Activated CD8-positive, alpha-beta memory T cell treated with anti-CD3 and anti-CD28 coated beads for 36 hours (primary cell): ENCODE measurements around the gene BSN. TPM values are rescaled to one million over a fixed set of nuclear protein-coding genes. Genes with fewer than 3 reads are reported as not detected.
"Not testable (repeated sequence)": the region's sequence is repeated elsewhere in the genome, so short reads cannot be mapped to it uniquely, and the experiment has no call there.

Source experiments
- CTCF ChIA-PET: fragments of 350-600 bp; sonication (Branson Sonifier 250); formaldehyde crosslinking; loops from one replicate; lab custom pipeline; 2021; ENCODE audit warnings: antibody characterized with exemption; lab: Charles Lee
- POLR2A ChIA-PET: fragments of 350-600 bp; sonication (Branson Sonifier 250); formaldehyde crosslinking; loops from one replicate; lab custom pipeline; 2021; ENCODE audit warnings: antibody characterized with exemption; lab: Charles Lee
- total RNA-seq, 2 experiments: library from RNA; stranded (reverse); gene quantifications; one replicate each; pipeline ENCODE4 v1.2.3, GENCODE V29; 2021

The BSN gene
- total RNA-seq, 2 experiments from 2014 or later, result 0.25 to 0.30 TPM

DNA sequence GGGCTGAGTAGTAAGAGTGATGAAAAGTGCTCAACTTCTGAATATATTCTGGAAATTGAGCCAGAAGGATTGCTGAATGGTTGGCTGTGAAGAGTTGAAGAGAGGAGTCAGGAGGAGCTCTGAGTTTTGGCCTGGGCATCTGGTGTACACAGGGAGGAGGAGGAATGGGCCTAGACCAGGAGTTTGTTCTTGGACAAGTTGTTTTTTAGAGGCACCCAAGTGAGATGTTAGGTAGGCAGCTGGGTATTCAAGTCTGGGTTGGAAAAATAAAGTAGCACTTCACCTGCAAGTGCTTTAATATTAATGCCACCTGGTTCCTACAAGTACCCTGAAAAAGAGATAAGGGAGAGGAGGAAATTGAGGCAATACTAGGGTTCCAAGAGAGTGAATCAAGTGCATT is 14.7 kb downstream of the BSN start:
- ChIA-PET POLR2A (no interaction called here), CTCF (no interaction called here)

DNA sequence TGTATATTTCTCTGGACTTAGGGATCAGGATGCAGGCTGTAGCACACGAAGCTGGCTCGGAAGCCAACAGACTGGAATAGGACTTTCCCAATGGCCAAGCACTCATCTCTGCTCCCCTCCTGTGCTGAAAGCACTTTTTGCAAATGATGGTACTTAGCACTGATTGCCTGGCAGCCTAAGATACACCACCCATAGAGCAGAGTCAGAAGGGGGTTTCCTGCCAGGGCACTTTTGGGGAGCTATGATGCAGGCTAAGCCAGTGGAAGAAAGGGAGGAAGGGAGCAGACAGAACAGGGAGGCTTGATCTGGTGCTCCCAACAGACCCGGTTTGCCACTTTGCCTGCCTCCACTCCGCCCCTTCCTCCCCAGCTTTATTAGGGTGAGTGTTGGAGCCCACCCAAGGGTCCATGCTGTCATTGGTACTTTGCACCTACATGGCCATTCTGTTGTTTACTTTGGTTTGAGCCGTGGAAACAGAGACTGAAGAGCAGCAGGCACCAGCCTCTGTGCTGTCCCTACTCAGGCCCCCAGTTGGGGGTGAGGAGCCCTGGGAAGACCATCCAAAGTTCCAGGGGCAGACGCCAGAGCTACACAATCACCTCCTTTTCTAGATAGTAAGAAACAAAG is 15.9 kb downstream of the BSN start:
- POLR2A ChIA-PET, result no interaction called here
- CTCF ChIA-PET, result no interaction called here

DNA sequence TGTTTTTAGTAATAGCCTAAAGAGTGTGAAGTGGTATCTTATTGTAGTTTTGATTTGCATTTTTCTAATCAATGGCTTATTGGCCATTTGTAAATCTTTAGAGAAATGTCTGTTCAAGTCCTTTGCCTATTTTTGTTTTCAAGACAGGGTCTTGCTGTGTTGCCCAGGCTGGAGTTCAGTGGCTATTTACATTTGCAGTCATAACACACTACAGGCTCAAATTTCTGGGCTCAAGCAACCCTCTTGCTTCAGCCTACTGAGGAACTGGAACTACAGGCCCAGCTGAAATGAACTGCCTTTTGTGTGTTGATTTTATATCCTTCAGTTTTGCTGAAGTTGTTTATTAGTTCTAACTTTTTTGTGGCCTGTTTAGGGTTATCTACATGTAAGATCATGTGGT is 27.9 kb downstream of the BSN start:
- POLR2A ChIA-PET, result no interaction called here
- CTCF ChIA-PET, result no interaction called here

GRCh38 chr3:49585261-49585755 is 31.0 kb downstream of the BSN start:
- POLR2A ChIA-PET, CTCF ChIA-PET: not testable (repeated sequence)

GRCh38 chr3:49591615-49592014 is 37.3 kb downstream of the BSN start:
- CTCF ChIA-PET, result no interaction called here
- POLR2A ChIA-PET, result no interaction called here

DNA sequence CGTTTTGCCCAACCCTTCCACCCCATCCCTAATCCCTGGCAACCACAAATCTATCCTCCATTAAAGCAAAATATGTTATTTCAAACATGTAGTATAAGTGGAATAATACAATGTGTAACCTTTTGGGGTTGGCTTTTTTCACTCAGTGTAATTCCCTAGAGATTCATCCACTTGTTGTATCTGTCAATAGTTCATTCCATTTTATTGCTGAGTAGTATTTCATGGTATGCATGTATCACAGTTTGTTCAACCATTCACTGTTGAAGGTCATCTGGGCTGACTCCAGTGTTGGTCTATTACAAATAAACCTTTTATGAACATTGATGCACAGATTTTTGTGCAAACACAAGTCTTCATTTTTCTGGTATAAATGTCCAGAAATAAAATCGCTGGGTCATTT is 38.8 kb downstream of the BSN start:
- POLR2A ChIA-PET, result no interaction called here

DNA sequence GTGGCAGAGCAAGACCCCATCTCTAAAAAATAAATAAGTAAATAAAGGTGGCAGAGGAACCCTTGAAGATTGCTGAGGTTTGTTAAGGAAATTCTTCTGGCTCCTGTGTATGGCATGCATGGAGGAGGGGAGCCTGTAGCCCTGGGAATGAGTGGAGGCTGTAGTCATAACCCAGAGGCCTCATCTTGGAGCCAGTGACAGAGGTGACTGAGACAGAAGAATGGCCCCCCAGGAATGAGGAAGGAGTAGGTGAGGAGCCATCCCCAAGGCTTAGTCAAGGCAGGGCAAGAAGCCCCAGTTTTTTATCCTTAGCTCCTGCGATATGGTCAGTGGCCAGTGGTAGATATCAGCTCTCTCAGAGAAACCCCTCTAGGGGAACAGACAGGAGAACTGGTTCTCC is 46.5 kb downstream of the BSN start:
- ChIA-PET POLR2A (no interaction called here), CTCF (no interaction called here)

More for the DNA sequence above, 38.8 kb downstream of the BSN start:
- CTCF ChIA-PET, result no interaction called here

- CTCF ChIA-PET, result no interaction called here
- POLR2A ChIA-PET, result no interaction called here
Measured at GRCh38 chr3:49601358-49602048, 47.2 kb downstream of the BSN start.

- ChIA-PET CTCF (no interaction called here), POLR2A (no interaction called here)
Measured at GRCh38 chr3:49602049-49602554, 47.8 kb downstream of the BSN start.

DNA sequence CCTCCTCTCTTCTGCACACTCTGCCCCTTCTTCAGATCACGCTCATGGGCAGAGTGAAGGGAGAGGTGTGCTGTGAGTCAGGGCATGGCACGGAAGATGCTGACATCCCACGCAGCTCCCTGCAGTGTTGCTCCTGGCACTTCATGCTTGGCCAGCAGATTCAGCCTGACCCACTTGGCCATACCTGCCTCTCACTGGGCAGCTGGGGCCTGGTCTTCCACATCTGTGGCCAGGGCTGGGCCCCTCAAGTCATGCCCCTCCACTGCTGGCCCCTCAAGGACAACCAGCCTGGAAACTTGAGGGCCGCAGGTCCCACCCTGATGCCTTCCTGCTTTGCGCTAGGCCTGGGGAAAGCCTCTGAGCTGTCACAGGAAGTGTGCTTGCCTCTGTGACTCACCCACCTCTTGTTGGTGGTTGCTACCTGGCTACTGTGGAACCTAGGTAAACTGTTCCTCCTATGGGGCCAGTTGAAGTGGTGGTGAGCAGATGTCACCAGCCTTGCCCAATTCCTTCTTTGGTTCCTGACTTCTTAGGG is 48.7 kb downstream of the BSN start:
- ChIA-PET CTCF (no interaction called here), POLR2A (interaction anchor here (0.8 kb wide), 1 partner anchor 63 kb away, joined by 3 read pairs; no protein-coding TSS in a partner anchor)

- CTCF ChIA-PET, result no interaction called here
- POLR2A ChIA-PET, result no interaction called here
Measured at GRCh38 chr3:49606427-49606826, 52.1 kb downstream of the BSN start.

- ChIA-PET POLR2A (no interaction called here), CTCF (no interaction called here)
Measured at GRCh38 chr3:49607105-49607591, 52.9 kb downstream of the BSN start.

DNA sequence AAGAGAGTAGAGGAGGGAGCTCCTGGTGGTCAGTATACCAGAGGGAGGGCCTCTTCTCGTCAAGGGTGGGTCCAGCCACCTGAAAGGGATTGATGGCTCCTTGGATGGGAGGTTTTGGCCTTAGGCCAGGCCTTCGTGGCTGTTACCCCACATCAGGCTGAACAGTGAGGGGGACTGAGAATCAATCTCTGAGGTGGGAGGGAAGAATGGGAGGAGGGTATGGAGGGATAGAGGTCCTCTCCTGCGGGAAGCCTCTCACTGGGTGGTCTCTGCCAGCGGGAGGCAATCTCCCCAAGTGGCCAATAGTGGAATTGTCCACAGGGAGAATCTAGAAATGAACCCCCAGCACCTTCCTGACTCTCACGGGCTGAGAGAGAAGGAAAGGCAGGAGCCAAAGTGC is 53.5 kb downstream of the BSN start:
- POLR2A ChIA-PET, result no interaction called here

GRCh38 chr3:49609314-49609713 is 55.0 kb downstream of the BSN start:
- ChIA-PET POLR2A (interaction anchor here (0.5 kb wide), 1 partner anchor 112 kb away, joined by 12 read pairs; no protein-coding TSS in a partner anchor), CTCF (interaction anchor here (0.6 kb wide), 1 partner anchor 64 kb away, joined by 3 read pairs; no protein-coding TSS in a partner anchor)

More for the DNA sequence above, 53.5 kb downstream of the BSN start:
- CTCF ChIA-PET, result no interaction called here

DNA sequence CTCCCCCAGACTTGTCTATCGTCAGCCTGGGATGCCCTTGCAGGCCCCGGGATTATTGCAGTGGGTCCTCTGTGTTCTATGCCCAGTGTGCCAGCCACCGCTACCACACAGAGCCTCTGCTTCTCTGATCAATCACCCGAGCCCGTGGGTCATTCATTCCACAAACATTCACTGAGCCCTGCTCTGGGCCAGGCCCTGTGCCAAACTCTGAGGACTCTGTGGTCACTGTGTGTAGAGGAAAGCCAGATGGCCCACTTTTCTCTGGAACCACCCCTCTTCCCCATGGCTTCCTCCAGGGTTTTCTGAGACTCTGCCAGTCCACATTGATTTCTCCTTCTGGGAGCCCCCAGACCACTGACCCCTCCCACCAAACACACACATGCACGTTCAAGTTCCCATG is 55.5 kb downstream of the BSN start:
- ChIA-PET POLR2A (no interaction called here), CTCF (interaction anchor here (0.6 kb wide), 1 partner anchor 63 kb away, joined by 3 read pairs; no protein-coding TSS in a partner anchor)

GRCh38 chr3:49610666-49611280 is 56.5 kb downstream of the BSN start:
- ChIA-PET POLR2A (no interaction called here), CTCF (no interaction called here)

GRCh38 chr3:49611291-49611690 is 57.0 kb downstream of the BSN start:
- ChIA-PET POLR2A (no interaction called here), CTCF (interaction anchor here (0.7 kb wide), 1 partner anchor 58 kb away, joined by 3 read pairs; no protein-coding TSS in a partner anchor)

DNA sequence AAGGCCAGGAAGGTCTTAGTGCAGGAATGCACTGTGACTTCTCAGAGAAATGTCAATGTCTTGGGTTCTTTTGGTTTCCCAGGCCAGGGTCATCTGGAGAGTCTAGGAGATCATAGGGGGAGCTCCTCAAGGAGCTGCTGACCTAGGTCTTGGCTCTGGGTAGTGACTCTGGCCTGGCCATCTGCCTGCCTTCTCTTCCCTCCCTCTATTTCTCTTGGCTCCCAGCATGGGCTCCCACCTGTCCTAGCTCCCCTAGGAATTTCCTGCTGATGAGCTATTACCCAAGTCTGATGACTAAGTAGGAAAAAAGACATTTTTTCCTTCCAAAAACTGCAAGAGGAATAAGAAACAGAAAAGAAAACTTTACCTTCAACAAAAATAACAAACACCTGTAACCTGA is 57.4 kb downstream of the BSN start:
- POLR2A ChIA-PET, result no interaction called here

GRCh38 chr3:49614936-49615335 is 60.7 kb downstream of the BSN start:
- CTCF ChIA-PET, result no interaction called here
- POLR2A ChIA-PET, result no interaction called here

More for the DNA sequence above, 57.4 kb downstream of the BSN start:
- CTCF ChIA-PET, result interaction anchor here (0.7 kb wide), 1 partner anchor 58 kb away, joined by 3 read pairs; no protein-coding TSS in a partner anchor

GRCh38 chr3:49616061-49616460 is 61.8 kb downstream of the BSN start:
- ChIA-PET CTCF (interaction anchor here (0.8 kb wide), 1 partner anchor 56 kb away, joined by 3 read pairs; no protein-coding TSS in a partner anchor), POLR2A (no interaction called here)
